GM21717 (cell line): ENCODE measurements around the gene FSTL5.

Source experiments
- ATAC-seq: cut with Tn5 transposase; IDR thresholded peaks from one replicate; pipeline ENCODE4 v1.9.1; 2021; ENCODE audit warnings: mild to moderate bottlenecking, moderate library complexity; ENCODE audit not compliant: unreplicated experiment

Gene FSTL5

GRCh38 chr4:161345741-161346140, 818.1 kb downstream of the FSTL5 start:
- ATAC-seq, result no peak

GRCh38 chr4:161343569-161343950, 820.2 kb downstream of the FSTL5 start:
- ATAC-seq, result no peak

GRCh38 chr4:161342881-161343568, 820.8 kb downstream of the FSTL5 start:
- no peak for ATAC-seq

GRCh38 chr4:161336621-161337020, 827.2 kb downstream of the FSTL5 start:
- no peak for ATAC-seq

- no peak for ATAC-seq
Measured at GRCh38 chr4:161336016-161336530, 827.7 kb downstream of the FSTL5 start.
